Breast epithelium (tissue), 4 donors: ENCODE results near the gene TPX2. TPM values are rescaled to one million over a fixed set of nuclear protein-coding genes. Genes with fewer than 3 reads are reported as not detected.

Experiments used
- DNase-seq, 2 donors: peaks; one replicate each; pipeline ENCODE4 v3.0.0-alpha.2; 2019; ENCODE audit warnings: low spot score in 2 of 2
- H3K27ac ChIP-seq, 2 donors: fragments of 200-600 bp; sonication (generic) in 1 of 2; one replicate each; pipeline ENCODE4 v1.5.1; 2016 to 2019; ENCODE audit warnings: mild to moderate bottlenecking in 1 of 2
- H3K27me3 ChIP-seq, 2 donors: fragments of 200-600 bp; sonication (generic) in 1 of 2; one replicate each; pipeline versions ENCODE4 v1.5.1 to v1.6.0; 2017 to 2019; ENCODE audit warnings: control low read depth in 1 of 2, mild to moderate bottlenecking in 1 of 2
- H3K36me3 ChIP-seq: fragments of 200-600 bp; one replicate; pipeline ENCODE4 v1.5.1; 2019
- H3K4me1 ChIP-seq, 2 donors: fragments of 200-600 bp; sonication (generic); one replicate each; pipeline ENCODE4 v1.5.1; 2016 to 2019; ENCODE audit warnings: control low read depth in 1 of 2
- H3K4me3 ChIP-seq, 3 donors: fragments of 200-600 bp; sonication (generic); 1 replicate in 2 of 3; 2 replicates in 1 of 3; pipeline ENCODE4 v1.5.1; 2016 to 2019; ENCODE audit warnings: mild to moderate bottlenecking in 3 of 3, moderate library complexity in 2 of 3
- H3K9me3 ChIP-seq, 2 donors: fragments of 200-600 bp; sonication (generic) in 1 of 2; one replicate each; pipeline ENCODE4 v1.5.1; 2016 to 2019; ENCODE audit warnings: control low read depth in 1 of 2
- POLR2A ChIP-seq: fragments of 450-650 bp; IDR thresholded peaks from one replicate; pipeline ENCODE4 v1.6.1; 2016; ENCODE audit warnings: antibody characterized with exemption, mild to moderate bottlenecking, moderate library complexity
- POLR2AphosphoS5 ChIP-seq, 3 donors: sonication (generic); formaldehyde crosslinking; IDR thresholded peaks; one replicate each; pipeline ENCODE4 v1.6.1; 2017; ENCODE audit warnings: antibody characterized with exemption in 3 of 3
- intact Hi-C: fragments of 100-400 bp; cut with DNase I; formaldehyde crosslinking; loops from one replicate; pipeline ENCODE4 v1.15.1; 2023; ENCODE audit warnings: low total_unique reads
- total RNA-seq, 3 donors: library from RNA; depleted of rRNA; stranded (reverse); fragments of >200 nt; gene quantifications; one replicate each; pipeline ENCODE4 v1.1.0, GENCODE V29; 2016
- TF ChIP-seq, protein P1 (sequence below), 3 donors: fragments of 450-650 bp; IDR thresholded peaks; one replicate each; pipeline ENCODE4 v1.5.1; 2016 to 2017; ENCODE audit warnings: antibody characterized with exemption in 3 of 3, mild to moderate bottlenecking in 3 of 3, moderate library complexity in 3 of 3

The TPX2 gene
- total RNA-seq, 3 donors from 2014 or later = 0.33 to 3.8 (median 0.73) TPM

DNA sequence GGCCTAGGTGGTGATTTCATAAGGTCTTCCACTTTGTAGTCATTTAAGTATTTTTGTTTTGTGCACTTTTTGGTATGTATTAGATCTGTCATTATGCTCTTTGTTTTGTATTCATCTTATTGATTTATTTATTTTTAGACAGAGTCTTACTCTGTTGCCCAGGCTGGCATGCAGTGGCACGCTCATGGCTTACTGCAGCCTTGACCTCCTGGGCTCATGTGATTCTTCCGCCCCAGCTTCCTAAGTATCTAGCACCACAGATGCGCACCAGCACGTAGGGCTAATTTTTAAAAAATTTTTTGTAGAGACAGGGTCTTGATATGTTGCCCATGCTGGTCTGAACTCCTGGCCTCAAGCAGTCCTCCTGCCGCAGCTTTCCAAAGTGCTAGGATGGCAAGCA lies 30.6 kb downstream of the TPX2 start:
- Histone ChIP-seq H3K4me3 (no peak overlapping the region), H3K27ac (no peak overlapping the region), H3K4me1 (no peaks in the 10 kb centered on the region), H3K27me3 (no peaks in the 10 kb centered on the region), H3K36me3 (no peaks in the 10 kb centered on the region), H3K9me3 (no peaks in the 10 kb centered on the region)
- DNase-seq = no peak
- TF ChIP-seq POLR2A (no peak), POLR2AphosphoS5 (IDR thresholded peaks at IDR 0.05) (no peak)
- TF ChIP-seq, protein P1, sequence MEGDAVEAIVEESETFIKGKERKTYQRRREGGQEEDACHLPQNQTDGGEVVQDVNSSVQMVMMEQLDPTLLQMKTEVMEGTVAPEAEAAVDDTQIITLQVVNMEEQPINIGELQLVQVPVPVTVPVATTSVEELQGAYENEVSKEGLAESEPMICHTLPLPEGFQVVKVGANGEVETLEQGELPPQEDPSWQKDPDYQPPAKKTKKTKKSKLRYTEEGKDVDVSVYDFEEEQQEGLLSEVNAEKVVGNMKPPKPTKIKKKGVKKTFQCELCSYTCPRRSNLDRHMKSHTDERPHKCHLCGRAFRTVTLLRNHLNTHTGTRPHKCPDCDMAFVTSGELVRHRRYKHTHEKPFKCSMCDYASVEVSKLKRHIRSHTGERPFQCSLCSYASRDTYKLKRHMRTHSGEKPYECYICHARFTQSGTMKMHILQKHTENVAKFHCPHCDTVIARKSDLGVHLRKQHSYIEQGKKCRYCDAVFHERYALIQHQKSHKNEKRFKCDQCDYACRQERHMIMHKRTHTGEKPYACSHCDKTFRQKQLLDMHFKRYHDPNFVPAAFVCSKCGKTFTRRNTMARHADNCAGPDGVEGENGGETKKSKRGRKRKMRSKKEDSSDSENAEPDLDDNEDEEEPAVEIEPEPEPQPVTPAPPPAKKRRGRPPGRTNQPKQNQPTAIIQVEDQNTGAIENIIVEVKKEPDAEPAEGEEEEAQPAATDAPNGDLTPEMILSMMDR (IDR thresholded peaks at IDR 0.05) = no peak
- intact Hi-C loops = no loop called here

DNA sequence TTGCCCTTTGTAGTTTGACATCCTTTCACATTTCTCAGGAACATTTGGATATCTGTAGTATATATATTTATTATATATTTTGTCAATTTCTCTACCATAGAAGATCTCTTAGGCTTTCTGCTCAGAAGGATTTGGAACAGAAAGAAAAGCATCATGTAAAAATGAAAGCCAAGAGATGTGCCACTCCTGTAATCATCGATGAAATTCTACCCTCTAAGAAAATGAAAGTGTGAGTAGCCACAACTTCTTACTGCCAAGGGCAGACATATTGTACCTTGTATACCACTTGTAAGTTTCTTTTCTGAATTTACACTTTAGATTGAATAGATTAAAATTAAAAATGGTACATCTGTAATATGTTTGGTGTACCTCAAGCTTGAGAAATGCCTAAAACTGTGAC lies 31.2 kb downstream of the TPX2 start:
- Histone ChIP-seq H3K4me3 (peak overlapping the region in 1 of 3 donors; percentile 28), H3K9me3 (no peaks in the 10 kb centered on the region), H3K4me1 (no peaks in the 10 kb centered on the region), H3K36me3 (no peaks in the 10 kb centered on the region), H3K27ac (no peak overlapping the region), H3K27me3 (no peaks in the 10 kb centered on the region)
- intact Hi-C loops = no loop called here
- TF ChIP-seq, protein P1 (IDR thresholded peaks at IDR 0.05) = no peak
- TF ChIP-seq POLR2A (no peak), POLR2AphosphoS5 (IDR thresholded peaks at IDR 0.05) (no peak)
- DNase-seq = no peak

GRCh38 chr20:31774408-31774807 lies 35.3 kb downstream of the TPX2 start:
- no peak for DNase-seq
- no peak overlapping the region for H3K4me3 ChIP-seq
- intact Hi-C loops = no loop called here

GRCh38 chr20:31780839-31781238 lies 41.7 kb downstream of the TPX2 start:
- Histone ChIP-seq H3K27me3 (no peaks in the 10 kb centered on the region), H3K27ac (no peak overlapping the region), H3K36me3 (no peaks in the 10 kb centered on the region), H3K4me3 (no peak overlapping the region), H3K9me3 (no peaks in the 10 kb centered on the region), H3K4me1 (no peaks in the 10 kb centered on the region)
- TF ChIP-seq POLR2AphosphoS5 (IDR thresholded peaks at IDR 0.05) (no peak), POLR2A (no peak)
- TF ChIP-seq, protein P1 (IDR thresholded peaks at IDR 0.05) = no peak
- DNase-seq = no peak
- intact Hi-C loops = no loop called here

More at GRCh38 chr20:31774408-31774807, 35.3 kb downstream of the TPX2 start:
- Histone ChIP-seq H3K27me3 (no peaks in the 10 kb centered on the region), H3K9me3 (no peaks in the 10 kb centered on the region), H3K27ac (no peak overlapping the region), H3K36me3 (no peaks in the 10 kb centered on the region), H3K4me1 (no peaks in the 10 kb centered on the region)
- TF ChIP-seq POLR2AphosphoS5 (IDR thresholded peaks at IDR 0.05) (no peak), POLR2A (no peak)
- TF ChIP-seq, protein P1 (IDR thresholded peaks at IDR 0.05) = no peak

- H3K4me3 ChIP-seq = no peak overlapping the region
- H3K27ac ChIP-seq = no peak overlapping the region
- intact Hi-C loops = no loop called here
- H3K9me3 ChIP-seq = no peaks in the 10 kb centered on the region
- H3K4me1 ChIP-seq = no peaks in the 10 kb centered on the region
- H3K27me3 ChIP-seq = no peaks in the 10 kb centered on the region
- H3K36me3 ChIP-seq = no peaks in the 10 kb centered on the region
- DNase-seq = no peak
- no peak for TF ChIP-seq POLR2AphosphoS5 (IDR thresholded peaks at IDR 0.05)
- TF ChIP-seq, protein P1 (IDR thresholded peaks at IDR 0.05) = no peak
Observed at GRCh38 chr20:31781945-31782344, 42.9 kb downstream of the TPX2 start.
